Stimulated activated CD8-positive, alpha-beta memory T cell treated with anti-CD3 and anti-CD28 coated beads, Interleukin-4, amount 100 ng/mL, for 1 hour (primary cell): ENCODE measurements around the gene MAN1B1.
"Not testable (repeated sequence)": the region's sequence is repeated elsewhere in the genome, so short reads cannot be mapped to it uniquely, and the experiment has no call there.

Experiments used
- DNase-seq, 2 donors: peaks; one replicate each; pipeline ENCODE4 v3.0.0-alpha.2; 2020; ENCODE audit warnings: low read depth in 2 of 2, low spot score in 1 of 2

Gene MAN1B1

GRCh38 chr9:137110147-137110910, 23.5 kb downstream of the MAN1B1 start:
- no peak for DNase-seq

GRCh38 chr9:137110911-137111787, 24.4 kb downstream of the MAN1B1 start:
- no peak for DNase-seq

GRCh38 chr9:137111788-137112563, 25.2 kb downstream of the MAN1B1 start:
- DNase-seq, result no peak

GRCh38 chr9:137112564-137113384, 26.0 kb downstream of the MAN1B1 start:
- DNase-seq, result no peak

GRCh38 chr9:137113385-137114159, 26.8 kb downstream of the MAN1B1 start:
- peak in 1 of 2 donors; percentile 16 for DNase-seq

- no peak for DNase-seq
These were observed 27.4 kb downstream of the MAN1B1 start for GRCh38 chr9:137114220-137114612.

GRCh38 chr9:137114613-137115393, 28.0 kb downstream of the MAN1B1 start, which contains the start of gene DPP7:
Gene DPP7, minus strand, starts transcription at chr9:137114733. Its CDS starts 20 bp downstream, at chr9:137114713.
- DNase-seq, result peak; percentile 52 to 60

GRCh38 chr9:137115394-137116026, 28.7 kb downstream of the MAN1B1 start:
- no peak for DNase-seq

- no peak for DNase-seq
These were observed 29.3 kb downstream of the MAN1B1 start for GRCh38 chr9:137116027-137116507.

- DNase-seq, result no peak
These were observed 29.9 kb downstream of the MAN1B1 start for GRCh38 chr9:137116728-137117127.

GRCh38 chr9:137117269-137117731, 30.5 kb downstream of the MAN1B1 start:
- no peak for DNase-seq

- DNase-seq, result not testable (repeated sequence)
These were observed 31.4 kb downstream of the MAN1B1 start for GRCh38 chr9:137118092-137118603.

GRCh38 chr9:137121927-137122795, 35.4 kb downstream of the MAN1B1 start:
- not testable (repeated sequence) for DNase-seq

- not testable (repeated sequence) for DNase-seq
These were observed 36.1 kb downstream of the MAN1B1 start for GRCh38 chr9:137122796-137123467.

- no peak for DNase-seq
These were observed 36.7 kb downstream of the MAN1B1 start for GRCh38 chr9:137123468-137123837.

GRCh38 chr9:137123952-137124462, 37.2 kb downstream of the MAN1B1 start:
- not testable (repeated sequence) for DNase-seq
